Left kidney (tissue), 2 donors: ENCODE data around the gene HRAS. TPM values are rescaled to one million over a fixed set of nuclear protein-coding genes. Genes with fewer than 3 reads are reported as not detected.
"Not testable (repeated sequence)": the region's sequence is repeated elsewhere in the genome, so short reads cannot be mapped to it uniquely, and the experiment has no call there.

Experiments
- DNase-seq: peaks from one replicate; pipeline ENCODE4 v3.0.0-alpha.2; 2013
- polyA plus RNA-seq: library from polyadenylated mRNA; unstranded; fragments of 120-200 nt; gene quantifications from one replicate; pipeline ENCODE4 v1.2.1, GENCODE V29; 2013; ENCODE audit not compliant: insufficient read length

Gene HRAS
- polyA plus RNA-seq, 1 donor, result 37.5 TPM

GRCh38 chr11:534396-535209 lies 773 bp downstream of the HRAS start:
- DNase-seq, result no peak

- no peak for DNase-seq
Measured at GRCh38 chr11:533586-534395, 1.6 kb downstream of the HRAS start.

- no peak for DNase-seq
Measured at GRCh38 chr11:532986-533585, 2.3 kb downstream of the HRAS start.

GRCh38 chr11:532527-532985 lies 2.8 kb downstream of the HRAS start:
- no peak for DNase-seq

- no peak for DNase-seq
Measured at GRCh38 chr11:531919-532526, 3.4 kb downstream of the HRAS start.

GRCh38 chr11:530960-531831 lies 4.2 kb downstream of the HRAS start:
- DNase-seq, result no peak

GRCh38 chr11:529728-530411 lies 5.5 kb downstream of the HRAS start:
- no peak for DNase-seq

GRCh38 chr11:528815-529727 lies 6.3 kb downstream of the HRAS start:
- DNase-seq, result no peak

GRCh38 chr11:528166-528814 lies 7.1 kb downstream of the HRAS start:
- no peak for DNase-seq

GRCh38 chr11:526192-526591 lies 9.2 kb downstream of the HRAS start:
- DNase-seq, result no peak

- no peak for DNase-seq
Measured at GRCh38 chr11:521177-521688, 14.1 kb downstream of the HRAS start.

GRCh38 chr11:520428-521176 lies 14.8 kb downstream of the HRAS start:
- no peak for DNase-seq

- DNase-seq, result peak; percentile 64
Measured at GRCh38 chr11:518463-519202, 16.7 kb downstream of the HRAS start.

GRCh38 chr11:516918-517685 lies 18.3 kb downstream of the HRAS start:
- not testable (repeated sequence) for DNase-seq

- no peak for DNase-seq
Measured at GRCh38 chr11:516400-516799, 19.0 kb downstream of the HRAS start.

GRCh38 chr11:515131-515530 lies 20.2 kb downstream of the HRAS start:
- DNase-seq, result no peak

- DNase-seq, result no peak
Measured at GRCh38 chr11:514606-515005, 20.8 kb downstream of the HRAS start.
